ENCODE data around the gene MGAT4D. TPM values are rescaled to one million over a fixed set of nuclear protein-coding genes. Genes with fewer than 3 reads are reported as not detected.

MGAT4D gene
- total and polyA plus RNA-seq, 10 of the 15 experiments (the other 5 are each of a cell fraction or from before 2014, with no cell fraction given) = not detected

DNA sequence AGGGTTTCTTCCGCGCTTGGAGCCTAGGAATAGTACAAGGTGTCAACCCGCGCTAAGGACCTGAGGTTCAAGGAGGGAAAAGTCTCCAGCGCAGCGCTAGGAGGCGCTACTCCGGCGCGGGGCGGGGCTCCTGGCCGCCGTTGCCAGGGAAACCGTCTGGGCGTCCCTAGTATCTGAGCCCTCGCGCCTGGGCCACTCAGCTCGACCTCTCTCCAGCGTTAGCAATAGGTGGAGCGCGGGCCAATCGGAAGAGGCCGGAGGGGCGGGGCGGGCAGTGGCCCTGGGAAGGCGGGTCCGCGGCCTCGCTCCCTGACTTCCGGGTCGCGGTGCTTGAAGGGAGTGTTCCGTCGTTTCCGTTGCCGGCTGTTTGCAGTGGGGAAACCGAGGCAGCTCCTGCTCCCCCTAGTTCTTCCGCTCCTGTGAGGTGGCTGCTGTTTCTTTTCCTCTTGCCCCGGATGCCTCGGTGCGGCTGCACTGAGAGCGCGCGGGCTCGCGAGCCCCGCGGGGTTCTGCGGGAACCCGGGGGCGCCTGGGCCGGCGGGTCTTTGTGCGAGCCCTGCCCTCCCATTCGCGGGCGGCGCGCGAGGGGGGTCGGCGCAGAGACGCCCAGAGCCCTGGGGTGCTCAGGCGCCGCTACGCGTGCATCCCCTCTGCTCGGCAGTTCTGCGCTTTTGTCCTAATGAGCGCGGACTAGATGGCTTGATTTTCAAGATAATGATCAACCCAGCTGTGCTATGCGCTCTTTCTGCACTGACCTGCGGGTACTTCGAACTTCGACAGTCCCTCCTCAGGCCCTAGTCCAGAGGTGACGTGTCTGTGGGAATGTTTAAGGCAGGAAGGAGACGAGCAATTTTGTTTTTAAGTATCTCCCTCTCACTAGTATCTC lies 26.0 kb upstream of the MGAT4D start, which contains the start of gene ELMOD2 (continued):
- TF ChIP-seq CTCF (IDR thresholded peaks at IDR 0.05 in 2 of 3, conservative IDR thresholded peaks at IDR 0.05 in 1 of 3; ENCODE audit: control insufficient read depth in 2 of 3, extremely low read depth in 1 of 3, insufficient read depth in 1 of 3, low read depth in 3 of 3, low read length in 3 of 3) = peak; percentile 92 to 96 (median 96)
- TF ChIP-seq HDAC6 (IDR thresholded peaks at IDR 0.05; ENCODE audit: unreplicated experiment) = no peak
- peak; percentile 74; the same call in 1 of the 2 replicates for TF ChIP-seq ASH2L (IDR thresholded peaks at IDR 0.05; ENCODE audit: borderline replicate concordance, low read depth)
- TF ChIP-seq NFIC (IDR thresholded peaks at IDR 0.05; ENCODE audit: low read depth, low read length) = no peak
- TF ChIP-seq NRF1 (conservative IDR thresholded peaks at IDR 0.05; ENCODE audit: low read depth, low read length) = no peak
- TF ChIP-seq GATAD2B (conservative IDR thresholded peaks at IDR 0.05; ENCODE audit: low read depth) = peak; percentile 81
- TF ChIP-seq, protein P1, sequence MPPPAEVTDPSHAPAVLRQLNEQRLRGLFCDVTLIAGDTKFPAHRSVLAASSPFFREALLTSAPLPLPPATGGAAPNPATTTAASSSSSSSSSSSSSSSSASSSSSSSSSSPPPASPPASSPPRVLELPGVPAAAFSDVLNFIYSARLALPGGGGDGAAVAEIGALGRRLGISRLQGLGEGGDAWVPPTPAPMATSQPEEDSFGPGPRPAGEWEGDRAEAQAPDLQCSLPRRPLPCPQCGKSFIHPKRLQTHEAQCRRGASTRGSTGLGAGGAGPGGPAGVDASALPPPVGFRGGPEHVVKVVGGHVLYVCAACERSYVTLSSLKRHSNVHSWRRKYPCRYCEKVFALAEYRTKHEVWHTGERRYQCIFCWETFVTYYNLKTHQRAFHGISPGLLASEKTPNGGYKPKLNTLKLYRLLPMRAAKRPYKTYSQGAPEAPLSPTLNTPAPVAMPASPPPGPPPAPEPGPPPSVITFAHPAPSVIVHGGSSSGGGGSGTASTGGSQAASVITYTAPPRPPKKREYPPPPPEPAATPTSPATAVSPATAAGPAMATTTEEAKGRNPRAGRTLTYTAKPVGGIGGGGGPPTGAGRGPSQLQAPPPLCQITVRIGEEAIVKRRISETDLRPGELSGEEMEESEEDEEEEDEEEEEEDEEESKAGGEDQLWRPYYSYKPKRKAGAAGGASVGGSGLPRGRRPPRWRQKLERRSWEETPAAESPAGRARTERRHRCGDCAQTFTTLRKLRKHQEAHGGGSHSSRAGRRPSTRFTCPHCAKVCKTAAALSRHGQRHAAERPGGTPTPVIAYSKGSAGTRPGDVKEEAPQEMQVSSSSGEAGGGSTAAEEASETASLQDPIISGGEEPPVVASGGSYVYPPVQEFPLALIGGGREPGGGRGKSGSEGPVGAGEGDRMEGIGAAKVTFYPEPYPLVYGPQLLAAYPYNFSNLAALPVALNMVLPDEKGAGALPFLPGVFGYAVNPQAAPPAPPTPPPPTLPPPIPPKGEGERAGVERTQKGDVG (CRISPR knock-in tag; IDR thresholded peaks at IDR 0.05) = no peak
- no peak for TF ChIP-seq ZNF217 (IDR thresholded peaks at IDR 0.05)
- no peak for TF ChIP-seq SUPT20H (IDR thresholded peaks at IDR 0.05; ENCODE audit: borderline replicate concordance, control insufficient read depth, low read depth, low read length)
- peak; percentile 81 for TF ChIP-seq IKZF1 (conservative IDR thresholded peaks at IDR 0.05)
- TF ChIP-seq CREB1 (IDR thresholded peaks at IDR 0.05; ENCODE audit: low read depth) = peak; percentile 45; the same call in 1 of the 2 replicates
- no peak for TF ChIP-seq IRF4 (IDR thresholded peaks at IDR 0.05; ENCODE audit: low read depth, low read length)
- 0 out of 2 replicates have a peak, but pooled peaks have one; percentile 42 for TF ChIP-seq CBFB (IDR thresholded peaks at IDR 0.05; ENCODE audit: low read depth)
- TF ChIP-seq RELB (IDR thresholded peaks at IDR 0.05; ENCODE audit: low read depth) = 0 out of 2 replicates have a peak, but pooled peaks have one; percentile 24
- TF ChIP-seq RFX5 (IDR thresholded peaks at IDR 0.05; ENCODE audit: low read depth, low read length) = peak; percentile 84
- TF ChIP-seq CEBPB (IDR thresholded peaks at IDR 0.05; ENCODE audit: borderline replicate concordance in 1 of 2, low read depth in 2 of 2, low read length in 2 of 2) = no peak
- TF ChIP-seq, protein P2, sequence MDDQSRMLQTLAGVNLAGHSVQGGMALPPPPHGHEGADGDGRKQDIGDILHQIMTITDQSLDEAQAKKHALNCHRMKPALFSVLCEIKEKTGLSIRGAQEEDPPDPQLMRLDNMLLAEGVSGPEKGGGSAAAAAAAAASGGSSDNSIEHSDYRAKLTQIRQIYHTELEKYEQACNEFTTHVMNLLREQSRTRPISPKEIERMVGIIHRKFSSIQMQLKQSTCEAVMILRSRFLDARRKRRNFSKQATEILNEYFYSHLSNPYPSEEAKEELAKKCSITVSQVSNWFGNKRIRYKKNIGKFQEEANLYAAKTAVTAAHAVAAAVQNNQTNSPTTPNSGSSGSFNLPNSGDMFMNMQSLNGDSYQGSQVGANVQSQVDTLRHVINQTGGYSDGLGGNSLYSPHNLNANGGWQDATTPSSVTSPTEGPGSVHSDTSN (IDR thresholded peaks at IDR 0.05; ENCODE audit: insufficient replicate concordance, low read depth, low read length) = no peak
- TF ChIP-seq TAF1 (IDR thresholded peaks at IDR 0.05; ENCODE audit: borderline replicate concordance, low read depth, low read length) = peak; percentile 71
- TF ChIP-seq POLR2AphosphoS2 (IDR thresholded peaks at IDR 0.05; ENCODE audit: low read depth, low read length) = peak; percentile 74; the same call in 1 of the 2 replicates
- no peak for TF ChIP-seq ZNF274 (IDR thresholded peaks at IDR 0.05; ENCODE audit: insufficient read depth, insufficient read length)
- no peak for TF ChIP-seq JUNB (IDR thresholded peaks at IDR 0.05)
- TF ChIP-seq SMARCA5 (IDR thresholded peaks at IDR 0.05) = peak; percentile 57; the same call in 1 of the 2 replicates
